Activated CD4-positive, alpha-beta T cell treated with anti-CD3 and anti-CD28 coated beads for 36 hours (primary cell): ENCODE measurements around the gene KAT8. TPM values are rescaled to one million over a fixed set of nuclear protein-coding genes. Genes with fewer than 3 reads are reported as not detected.
"Not testable (repeated sequence)": the region's sequence is repeated elsewhere in the genome, so short reads cannot be mapped to it uniquely, and the experiment has no call there.

Experiments
- ATAC-seq: fragments of 200-7000 bp; cut with Tn5 transposase; one replicate; pipeline ENCODE4 v1.10.0; 2021; ENCODE audit warnings: mild to moderate bottlenecking, moderate library complexity
- CTCF ChIA-PET: fragments of 350-600 bp; sonication (Branson Sonifier 250); formaldehyde crosslinking; loops from one replicate; lab custom pipeline; 2021; ENCODE audit warnings: antibody characterized with exemption; lab: Charles Lee
- POLR2A ChIA-PET: fragments of 350-600 bp; sonication (Branson Sonifier 250); formaldehyde crosslinking; loops from one replicate; lab custom pipeline; 2021; ENCODE audit warnings: antibody characterized with exemption, inconsistent platforms; lab: Charles Lee
- DNase-seq: peaks from one replicate; pipeline ENCODE4 v3.0.0-alpha.2; 2020
- H3K27ac Mint-ChIP-seq: one replicate; pipeline ENCODE4 v1.8.0; 2021; ENCODE audit warnings: mixed read lengths
- H3K27me3 Mint-ChIP-seq: one replicate; pipeline ENCODE4 v1.8.0; 2021; ENCODE audit warnings: mixed read lengths
- H3K36me3 Mint-ChIP-seq: one replicate; pipeline ENCODE4 v1.8.0; 2021; ENCODE audit warnings: low read depth, mixed read lengths
- H3K4me1 Mint-ChIP-seq: one replicate; pipeline ENCODE4 v1.8.0; 2021; ENCODE audit warnings: mixed read lengths
- H3K4me3 Mint-ChIP-seq: one replicate; pipeline ENCODE4 v1.8.0; 2021; ENCODE audit warnings: mild to moderate bottlenecking, moderate library complexity, mixed read lengths
- H3K9me3 Mint-ChIP-seq: one replicate; pipeline ENCODE4 v1.8.0; 2021; ENCODE audit warnings: low read depth, mixed read lengths
- intact Hi-C, 2 experiments: fragments of 100-400 bp; cut with DNase I in 1 of 2; cut with micrococcal nuclease in 1 of 2; formaldehyde crosslinking; loops; one replicate each; pipeline versions ENCODE4 v1.14.2 to v1.15.1; 2022 to 2024; cut with DNase I, micrococcal nuclease
- total RNA-seq, 2 experiments: library from RNA; stranded (reverse); gene quantifications; one replicate each; pipeline ENCODE4 v1.2.3, GENCODE V29; 2021

Gene KAT8
- total RNA-seq, 2 experiments from 2014 or later: 53.6 to 63.1 TPM

GRCh38 chr16:31132303-31132979, 15.0 kb downstream of the KAT8 start:
- ChIA-PET CTCF (interaction anchor here (1.2 kb wide), 1 partner anchor 10 kb away, joined by 7 read pairs; no protein-coding TSS in a partner anchor), POLR2A (no interaction called here)

GRCh38 chr16:31133046-31133501, 15.6 kb downstream of the KAT8 start:
- H3K27ac Mint-ChIP-seq: no peak overlapping the region
- peaks cover 9% of the 10 kb centered on the region for H3K36me3 Mint-ChIP-seq
- no peak for DNase-seq
- POLR2A ChIA-PET: no interaction called here
- H3K4me3 Mint-ChIP-seq: no peak overlapping the region
- no peaks in the 10 kb centered on the region for H3K9me3 Mint-ChIP-seq
- H3K4me1 Mint-ChIP-seq: no peaks in the 10 kb centered on the region
- intact Hi-C loops: no loop called here
- H3K27me3 Mint-ChIP-seq: no peaks in the 10 kb centered on the region
- no peak for ATAC-seq
- CTCF ChIA-PET: interaction anchor here (1.2 kb wide), 1 partner anchor 9 kb away, joined by 7 read pairs; no protein-coding TSS in a partner anchor

More at GRCh38 chr16:31132303-31132979, 15.0 kb downstream of the KAT8 start:
- H3K27me3 Mint-ChIP-seq: no peaks in the 10 kb centered on the region
- peak; percentile 10 for ATAC-seq
- H3K4me1 Mint-ChIP-seq: no peaks in the 10 kb centered on the region
- H3K27ac Mint-ChIP-seq: no peak overlapping the region
- peaks cover 14% of the 10 kb centered on the region for H3K36me3 Mint-ChIP-seq
- no peak for DNase-seq
- H3K4me3 Mint-ChIP-seq: no peak overlapping the region
- H3K9me3 Mint-ChIP-seq: no peaks in the 10 kb centered on the region
- intact Hi-C loops: no loop called here

- ChIA-PET POLR2A (interaction anchor here (0.6 kb wide), 1 partner anchor 42 kb away, joined by 3 read pairs; no protein-coding TSS in a partner anchor), CTCF (no interaction called here)
- Mint-ChIP-seq H3K27ac (no peak overlapping the region), H3K4me3 (no peak overlapping the region), H3K27me3 (no peaks in the 10 kb centered on the region), H3K4me1 (no peaks in the 10 kb centered on the region), H3K9me3 (no peaks in the 10 kb centered on the region), H3K36me3 (peaks cover 9% of the 10 kb centered on the region)
- DNase-seq: no peak
- intact Hi-C loops: no loop called here
- ATAC-seq: no peak
Observed at GRCh38 chr16:31134091-31134571, 16.7 kb downstream of the KAT8 start.

GRCh38 chr16:31134625-31135534, 17.4 kb downstream of the KAT8 start:
- no peak overlapping the region for H3K4me3 Mint-ChIP-seq
- H3K27ac Mint-ChIP-seq: no peak overlapping the region
- ChIA-PET CTCF (no interaction called here), POLR2A (no interaction called here)
- H3K27me3 Mint-ChIP-seq: no peaks in the 10 kb centered on the region
- no peaks in the 10 kb centered on the region for H3K9me3 Mint-ChIP-seq
- intact Hi-C loops: no loop called here
- no peak for DNase-seq
- no peaks in the 10 kb centered on the region for H3K4me1 Mint-ChIP-seq
- no peak for ATAC-seq
- peaks cover 9% of the 10 kb centered on the region for H3K36me3 Mint-ChIP-seq

- Mint-ChIP-seq H3K4me3 (no peak within 1 kb of the TSS), H3K36me3 (peaks cover 9% of the 10 kb centered on the region), H3K27me3 (no peaks in the 10 kb centered on the region), H3K9me3 (no peaks in the 10 kb centered on the region), H3K27ac (no peak within 1 kb of the TSS), H3K4me1 (no peaks in the 10 kb centered on the region)
- CTCF ChIA-PET: no interaction called here
- ATAC-seq: peak; percentile 15
- intact Hi-C loops: no loop called here
- DNase-seq: peak; percentile 27
- POLR2A ChIA-PET: no interaction called here
Observed at GRCh38 chr16:31135535-31136286, 18.2 kb downstream of the KAT8 start, which contains the start of gene PRSS8. PRSS8 (minus strand) TSS chr16:31135727; CDS start chr16:31135498, 229 bp downstream.

GRCh38 chr16:31136287-31136662, 18.8 kb downstream of the KAT8 start:
- CTCF ChIA-PET: interaction anchor here (1.2 kb wide), 1 partner anchor 71 kb away, joined by 3 read pairs; no protein-coding TSS in a partner anchor

GRCh38 chr16:31136822-31137499, 19.5 kb downstream of the KAT8 start:
- H3K4me3 Mint-ChIP-seq, DNase-seq, H3K27ac Mint-ChIP-seq, intact Hi-C loops, POLR2A ChIA-PET, H3K36me3 Mint-ChIP-seq, H3K9me3 Mint-ChIP-seq, H3K27me3 Mint-ChIP-seq, ATAC-seq, H3K4me1 Mint-ChIP-seq: not testable (repeated sequence)
- CTCF ChIA-PET: interaction anchor here (1.0 to 1.2 kb wide), 2 partner anchors 72 to 105 kb away, joined by 3 read pairs; no protein-coding TSS in a partner anchor

More at GRCh38 chr16:31136287-31136662, 18.8 kb downstream of the KAT8 start:
- H3K27me3 Mint-ChIP-seq: no peaks in the 10 kb centered on the region
- POLR2A ChIA-PET: no interaction called here
- DNase-seq (no peak), ATAC-seq (no peak)
- H3K27ac Mint-ChIP-seq: no peak overlapping the region
- H3K9me3 Mint-ChIP-seq: no peaks in the 10 kb centered on the region
- no peak overlapping the region for H3K4me3 Mint-ChIP-seq
- peaks cover 2% of the 10 kb centered on the region for H3K4me1 Mint-ChIP-seq
- peaks cover 6% of the 10 kb centered on the region for H3K36me3 Mint-ChIP-seq
- intact Hi-C loops: no loop called here

GRCh38 chr16:31138621-31139578, 21.4 kb downstream of the KAT8 start:
- POLR2A ChIA-PET: no interaction called here
- Mint-ChIP-seq H3K27me3 (no peaks in the 10 kb centered on the region), H3K36me3 (no peaks in the 10 kb centered on the region), H3K27ac (no peak overlapping the region), H3K4me3 (no peak overlapping the region), H3K4me1 (peaks cover 12% of the 10 kb centered on the region), H3K9me3 (no peaks in the 10 kb centered on the region)
- ATAC-seq: no peak
- intact Hi-C loops: no loop called here
- no peak for DNase-seq
- CTCF ChIA-PET: no interaction called here

- DNase-seq, H3K36me3 Mint-ChIP-seq, H3K27me3 Mint-ChIP-seq, ATAC-seq, H3K27ac Mint-ChIP-seq, H3K4me3 Mint-ChIP-seq, H3K9me3 Mint-ChIP-seq: not testable (repeated sequence)
- ChIA-PET CTCF (interaction anchor here (1.9 to 2.2 kb wide), 5 partner anchors 17 to 68 kb away, joined by 10 to 23 read pairs (median 14); partner anchors contain the start of genes FUS, ZNF646 and ZNF668), POLR2A (interaction anchor here (1.8 kb wide), 2 partner anchors 24 to 37 kb away, joined by 15 to 26 read pairs; partner anchors contain the start of gene KAT8)
- H3K4me1 Mint-ChIP-seq: peaks cover 12% of the 10 kb centered on the region
- intact Hi-C loops: loop anchor here in 1 of 2 experiments (5.0 to 10.0 kb wide), 3 partner anchors 34 to 184 kb away; partner anchors contain the start of genes BCKDK and SETD1A
Observed at GRCh38 chr16:31141071-31141469, 23.6 kb downstream of the KAT8 start.
